Measurements from ENCODE around the gene CXCR3.
"Not testable (repeated sequence)": the region's sequence is repeated elsewhere in the genome, so short reads cannot be mapped to it uniquely, and the experiment has no call there.

Gene CXCR3

DNA sequence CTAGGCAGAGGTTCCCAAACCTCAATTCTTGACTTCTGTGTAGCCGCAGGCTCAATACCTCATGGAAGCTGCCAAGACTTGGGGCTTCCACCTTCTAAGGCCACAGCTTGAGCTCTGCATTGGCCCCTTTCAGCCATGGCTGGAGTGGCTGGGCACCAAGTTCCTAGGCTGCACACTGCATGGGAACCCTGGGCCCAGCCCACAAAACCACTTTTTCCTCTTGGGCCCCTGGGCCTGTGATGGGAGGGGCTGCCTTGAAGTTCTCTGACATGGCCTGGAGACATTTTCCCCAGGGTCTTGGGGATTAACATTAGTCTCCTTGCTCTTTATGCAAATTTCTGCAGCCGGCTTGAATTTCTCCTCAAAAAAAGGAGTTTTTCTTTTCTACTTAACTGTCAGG, 35.0 kb upstream of the CXCR3 start:
- ATAC-seq, result no peak
- TF ChIP-seq ZNF70 (CRISPR knock-in tag; IDR thresholded peaks at IDR 0.05) (no peak), ZFP3 (CRISPR knock-in tag; IDR thresholded peaks at IDR 0.05) (no peak)

DNA sequence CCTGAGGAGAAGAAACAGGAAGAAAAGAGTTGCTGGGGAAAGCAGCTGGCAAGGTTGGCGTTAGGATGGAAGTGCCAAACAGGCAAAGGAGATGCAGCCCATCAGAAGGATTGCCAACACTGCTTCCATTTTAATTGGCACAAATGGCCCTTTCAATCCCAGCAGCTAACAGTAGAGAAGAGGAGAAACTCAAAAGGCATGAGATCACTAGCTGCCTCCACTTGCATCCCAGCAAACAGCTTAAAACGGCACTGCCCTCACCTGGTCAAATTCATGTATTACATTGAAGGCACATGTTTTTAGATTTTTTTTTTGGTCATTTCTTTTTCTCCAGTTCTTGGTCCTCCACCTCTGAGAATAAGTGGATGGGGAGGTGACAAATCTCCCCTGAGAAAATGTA, 34.1 kb upstream of the CXCR3 start:
- TF ChIP-seq OSR1 (CRISPR knock-in tag; IDR thresholded peaks at IDR 0.05), result no peak
- TF ChIP-seq, protein P1, sequence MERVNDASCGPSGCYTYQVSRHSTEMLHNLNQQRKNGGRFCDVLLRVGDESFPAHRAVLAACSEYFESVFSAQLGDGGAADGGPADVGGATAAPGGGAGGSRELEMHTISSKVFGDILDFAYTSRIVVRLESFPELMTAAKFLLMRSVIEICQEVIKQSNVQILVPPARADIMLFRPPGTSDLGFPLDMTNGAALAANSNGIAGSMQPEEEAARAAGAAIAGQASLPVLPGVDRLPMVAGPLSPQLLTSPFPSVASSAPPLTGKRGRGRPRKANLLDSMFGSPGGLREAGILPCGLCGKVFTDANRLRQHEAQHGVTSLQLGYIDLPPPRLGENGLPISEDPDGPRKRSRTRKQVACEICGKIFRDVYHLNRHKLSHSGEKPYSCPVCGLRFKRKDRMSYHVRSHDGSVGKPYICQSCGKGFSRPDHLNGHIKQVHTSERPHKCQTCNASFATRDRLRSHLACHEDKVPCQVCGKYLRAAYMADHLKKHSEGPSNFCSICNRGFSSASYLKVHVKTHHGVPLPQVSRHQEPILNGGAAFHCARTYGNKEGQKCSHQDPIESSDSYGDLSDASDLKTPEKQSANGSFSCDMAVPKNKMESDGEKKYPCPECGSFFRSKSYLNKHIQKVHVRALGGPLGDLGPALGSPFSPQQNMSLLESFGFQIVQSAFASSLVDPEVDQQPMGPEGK (CRISPR knock-in tag; IDR thresholded peaks at IDR 0.05; ENCODE audit: borderline replicate concordance), result no peak
- peak; percentile 86 for ATAC-seq

DNA sequence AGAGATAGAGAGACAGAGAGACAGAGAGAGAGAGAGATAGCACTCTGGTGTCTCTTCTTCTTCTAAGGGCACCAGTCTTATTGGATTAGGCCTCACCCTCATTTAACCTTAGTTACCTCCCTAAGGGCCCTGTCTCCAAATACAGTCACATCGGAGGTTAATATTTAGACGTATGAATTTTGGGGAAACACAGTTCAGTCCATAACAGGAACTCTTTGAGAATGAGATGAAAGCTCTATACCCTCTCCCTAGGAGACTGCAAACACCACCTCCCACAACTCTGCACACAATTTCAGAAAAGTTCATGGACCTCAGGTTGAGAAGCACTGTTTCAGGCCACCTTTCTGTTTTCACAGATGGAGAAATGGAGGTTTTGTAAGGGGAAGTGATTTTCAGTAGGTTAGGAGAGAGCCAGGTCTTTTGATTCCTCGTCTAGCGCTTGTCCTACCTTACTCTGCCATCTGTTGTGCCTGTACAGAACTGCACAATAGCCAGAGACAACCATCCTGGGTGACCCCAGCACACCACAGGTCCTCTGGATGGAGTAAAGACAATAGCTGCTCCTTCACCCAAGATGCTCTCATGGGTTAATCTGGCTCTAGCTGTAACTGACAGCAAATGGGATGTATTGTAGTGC, 32.1 kb upstream of the CXCR3 start:
- TF ChIP-seq ARNTL (CRISPR knock-in tag; IDR thresholded peaks at IDR 0.05; ENCODE audit: borderline replicate concordance, low read depth), result no peak
- TF ChIP-seq TOX (CRISPR knock-in tag; IDR thresholded peaks at IDR 0.05; ENCODE audit: borderline replicate concordance), result no peak
- no peak for TF ChIP-seq ISL1 (CRISPR knock-in tag; IDR thresholded peaks at IDR 0.05)
- TF ChIP-seq ESRRG (CRISPR knock-in tag; IDR thresholded peaks at IDR 0.05), result no peak
- TF ChIP-seq, protein P2, sequence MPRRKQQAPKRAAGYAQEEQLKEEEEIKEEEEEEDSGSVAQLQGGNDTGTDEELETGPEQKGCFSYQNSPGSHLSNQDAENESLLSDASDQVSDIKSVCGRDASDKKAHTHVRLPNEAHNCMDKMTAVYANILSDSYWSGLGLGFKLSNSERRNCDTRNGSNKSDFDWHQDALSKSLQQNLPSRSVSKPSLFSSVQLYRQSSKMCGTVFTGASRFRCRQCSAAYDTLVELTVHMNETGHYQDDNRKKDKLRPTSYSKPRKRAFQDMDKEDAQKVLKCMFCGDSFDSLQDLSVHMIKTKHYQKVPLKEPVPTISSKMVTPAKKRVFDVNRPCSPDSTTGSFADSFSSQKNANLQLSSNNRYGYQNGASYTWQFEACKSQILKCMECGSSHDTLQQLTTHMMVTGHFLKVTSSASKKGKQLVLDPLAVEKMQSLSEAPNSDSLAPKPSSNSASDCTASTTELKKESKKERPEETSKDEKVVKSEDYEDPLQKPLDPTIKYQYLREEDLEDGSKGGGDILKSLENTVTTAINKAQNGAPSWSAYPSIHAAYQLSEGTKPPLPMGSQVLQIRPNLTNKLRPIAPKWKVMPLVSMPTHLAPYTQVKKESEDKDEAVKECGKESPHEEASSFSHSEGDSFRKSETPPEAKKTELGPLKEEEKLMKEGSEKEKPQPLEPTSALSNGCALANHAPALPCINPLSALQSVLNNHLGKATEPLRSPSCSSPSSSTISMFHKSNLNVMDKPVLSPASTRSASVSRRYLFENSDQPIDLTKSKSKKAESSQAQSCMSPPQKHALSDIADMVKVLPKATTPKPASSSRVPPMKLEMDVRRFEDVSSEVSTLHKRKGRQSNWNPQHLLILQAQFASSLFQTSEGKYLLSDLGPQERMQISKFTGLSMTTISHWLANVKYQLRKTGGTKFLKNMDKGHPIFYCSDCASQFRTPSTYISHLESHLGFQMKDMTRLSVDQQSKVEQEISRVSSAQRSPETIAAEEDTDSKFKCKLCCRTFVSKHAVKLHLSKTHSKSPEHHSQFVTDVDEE (CRISPR knock-in tag; IDR thresholded peaks at IDR 0.05), result no peak
- TF ChIP-seq, protein P3, sequence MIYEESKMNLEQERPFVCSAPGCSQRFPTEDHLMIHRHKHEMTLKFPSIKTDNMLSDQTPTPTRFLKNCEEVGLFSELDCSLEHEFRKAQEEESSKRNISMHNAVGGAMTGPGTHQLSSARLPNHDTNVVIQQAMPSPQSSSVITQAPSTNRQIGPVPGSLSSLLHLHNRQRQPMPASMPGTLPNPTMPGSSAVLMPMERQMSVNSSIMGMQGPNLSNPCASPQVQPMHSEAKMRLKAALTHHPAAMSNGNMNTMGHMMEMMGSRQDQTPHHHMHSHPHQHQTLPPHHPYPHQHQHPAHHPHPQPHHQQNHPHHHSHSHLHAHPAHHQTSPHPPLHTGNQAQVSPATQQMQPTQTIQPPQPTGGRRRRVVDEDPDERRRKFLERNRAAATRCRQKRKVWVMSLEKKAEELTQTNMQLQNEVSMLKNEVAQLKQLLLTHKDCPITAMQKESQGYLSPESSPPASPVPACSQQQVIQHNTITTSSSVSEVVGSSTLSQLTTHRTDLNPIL (CRISPR knock-in tag; IDR thresholded peaks at IDR 0.05; ENCODE audit: low read depth), result no peak
- no peak for TF ChIP-seq OSR1 (CRISPR knock-in tag; IDR thresholded peaks at IDR 0.05)
- TF ChIP-seq RARB (CRISPR knock-in tag; IDR thresholded peaks at IDR 0.05), result no peak
- TF ChIP-seq ZFP3 (CRISPR knock-in tag; IDR thresholded peaks at IDR 0.05), result no peak
- TF ChIP-seq BACH2 (CRISPR knock-in tag; IDR thresholded peaks at IDR 0.05; ENCODE audit: borderline replicate concordance), result no peak
- no peak for TF ChIP-seq ZNF8 (CRISPR knock-in tag; IDR thresholded peaks at IDR 0.05)
- peak; percentile 62; the same call in 2 of the 3 replicates for ATAC-seq

DNA sequence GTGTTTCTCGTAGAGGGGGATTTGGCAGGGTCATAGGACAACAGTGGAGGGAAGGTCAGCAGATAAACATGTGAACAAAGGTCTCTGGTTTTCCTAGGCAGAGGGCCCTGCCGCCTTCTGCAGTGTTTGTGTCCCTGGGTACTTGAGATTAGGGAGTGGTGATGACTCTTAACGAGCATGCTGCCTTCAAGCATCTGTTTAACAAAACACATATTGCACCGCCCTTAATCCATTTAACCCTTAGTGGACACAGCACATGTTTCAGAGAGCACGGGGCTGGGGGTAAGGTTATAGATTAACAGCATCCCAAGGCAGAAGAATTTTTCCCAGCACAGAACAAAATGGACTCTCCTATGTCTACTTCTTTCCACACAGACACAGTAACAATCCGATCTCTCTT, 26.1 kb upstream of the CXCR3 start:
- ATAC-seq, result not testable (repeated sequence)

DNA sequence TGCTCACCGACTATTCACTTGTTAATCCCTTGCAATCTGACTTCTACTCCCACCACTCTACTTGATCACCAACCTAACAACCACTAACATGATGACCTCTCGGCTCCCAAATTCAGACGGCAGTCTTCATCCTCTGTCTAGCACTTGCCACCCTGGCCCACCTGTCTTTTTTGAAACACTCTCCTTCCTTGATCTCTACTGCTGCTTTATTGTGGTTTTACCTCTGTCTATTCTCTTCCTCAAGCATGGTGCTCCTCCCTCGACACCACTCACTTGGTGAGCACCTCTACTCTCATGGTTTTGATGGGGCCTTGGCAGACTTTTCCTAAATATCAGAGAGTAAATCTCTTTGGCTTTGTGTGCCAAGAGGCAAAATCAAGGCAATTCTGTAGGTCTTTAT, 21.7 kb upstream of the CXCR3 start:
- ATAC-seq, result no peak
- TF ChIP-seq ARNTL (CRISPR knock-in tag; IDR thresholded peaks at IDR 0.05; ENCODE audit: borderline replicate concordance, low read depth), result no peak
- TF ChIP-seq, protein P4, sequence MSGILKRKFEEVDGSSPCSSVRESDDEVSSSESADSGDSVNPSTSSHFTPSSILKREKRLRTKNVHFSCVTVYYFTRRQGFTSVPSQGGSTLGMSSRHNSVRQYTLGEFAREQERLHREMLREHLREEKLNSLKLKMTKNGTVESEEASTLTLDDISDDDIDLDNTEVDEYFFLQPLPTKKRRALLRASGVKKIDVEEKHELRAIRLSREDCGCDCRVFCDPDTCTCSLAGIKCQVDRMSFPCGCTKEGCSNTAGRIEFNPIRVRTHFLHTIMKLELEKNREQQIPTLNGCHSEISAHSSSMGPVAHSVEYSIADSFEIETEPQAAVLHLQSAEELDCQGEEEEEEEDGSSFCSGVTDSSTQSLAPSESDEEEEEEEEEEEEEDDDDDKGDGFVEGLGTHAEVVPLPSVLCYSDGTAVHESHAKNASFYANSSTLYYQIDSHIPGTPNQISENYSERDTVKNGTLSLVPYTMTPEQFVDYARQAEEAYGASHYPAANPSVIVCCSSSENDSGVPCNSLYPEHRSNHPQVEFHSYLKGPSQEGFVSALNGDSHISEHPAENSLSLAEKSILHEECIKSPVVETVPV (CRISPR knock-in tag; IDR thresholded peaks at IDR 0.05), result no peak
- no peak for TF ChIP-seq PPARA (CRISPR knock-in tag; IDR thresholded peaks at IDR 0.05; ENCODE audit: borderline replicate concordance)
- TF ChIP-seq, protein P2 (CRISPR knock-in tag; IDR thresholded peaks at IDR 0.05), result no peak
- TF ChIP-seq TCF4 (CRISPR knock-in tag; IDR thresholded peaks at IDR 0.05; ENCODE audit: borderline replicate concordance), result no peak
- TF ChIP-seq ESRRG (CRISPR knock-in tag; IDR thresholded peaks at IDR 0.05), result no peak
- TF ChIP-seq CSDC2 (CRISPR knock-in tag; IDR thresholded peaks at IDR 0.05), result no peak
- TF ChIP-seq RARB (CRISPR knock-in tag; IDR thresholded peaks at IDR 0.05), result no peak
- TF ChIP-seq ZFP30 (CRISPR knock-in tag; IDR thresholded peaks at IDR 0.05), result no peak
- TF ChIP-seq ZNF70 (CRISPR knock-in tag; IDR thresholded peaks at IDR 0.05), result no peak

All from SK-N-SH treated with all-trans-retinoic acid at 6 μM for 48 hours (cell line).